ENCODE results near the gene EAF1. TPM values are rescaled to one million over a fixed set of nuclear protein-coding genes. Genes with fewer than 3 reads are reported as not detected.

The EAF1 gene
- total RNA-seq, 1 experiment from 2014 or later, result 16.0 TPM

GRCh38 chr3:15491143-15491542 is 63.7 kb downstream of the EAF1 start:
- Histone ChIP-seq H3K27ac (no peak overlapping the region), H3K27me3 (replicated peaks) (no peaks in the 10 kb centered on the region), H3K9me3 (replicated peaks) (no peaks in the 10 kb centered on the region), H3K36me3 (no peaks in the 10 kb centered on the region), H3K4me3 (no peak overlapping the region), H3K4me1 (replicated peaks) (peaks cover 9% of the 10 kb centered on the region)
- DNase-seq (ENCODE audit: low read depth in 1 of 2, low spot score in 2 of 2), result no peak

Other genes starting within 250 kb of the EAF1 start
- gene CAPN7, start 221.4 kb upstream of the EAF1 start, total RNA-seq (2014; rRNA removed; shearing (Covaris generic)), result 20.0 and 23.6 TPM in 2 replicates
- 7.6 and 10.4 TPM in 2 replicates for gene SH3BP5, start 95.0 kb upstream of the EAF1 start, total RNA-seq (2014; rRNA removed; shearing (Covaris generic))
- 19.3 and 32.2 TPM in 2 replicates for gene METTL6, start 54 bp upstream of the EAF1 start, total RNA-seq (2014; rRNA removed; shearing (Covaris generic))
- 0.29 TPM in 1 of 2 replicates, not detected in the other for gene COLQ, start 94.1 kb downstream of the EAF1 start, total RNA-seq (2014; rRNA removed; shearing (Covaris generic))
- gene HACL1, start 174.0 kb downstream of the EAF1 start, total RNA-seq (2014; rRNA removed; shearing (Covaris generic)), result 7.5 and 14.1 TPM in 2 replicates
- gene BTD, start 174.1 kb downstream of the EAF1 start, total RNA-seq (2014; rRNA removed; shearing (Covaris generic)), result 13.4 and 21.9 TPM in 2 replicates

All from SJSA1 (cell line).